Measurements from ENCODE around the gene BBS1. TPM values are rescaled to one million over a fixed set of nuclear protein-coding genes. Genes with fewer than 3 reads are reported as not detected.

Gene BBS1
- total and polyA plus RNA-seq, 2 donors (not counting 3 experiments of a cell fraction or from before 2014, with no cell fraction given), result 29.2 to 32.9 TPM

DNA sequence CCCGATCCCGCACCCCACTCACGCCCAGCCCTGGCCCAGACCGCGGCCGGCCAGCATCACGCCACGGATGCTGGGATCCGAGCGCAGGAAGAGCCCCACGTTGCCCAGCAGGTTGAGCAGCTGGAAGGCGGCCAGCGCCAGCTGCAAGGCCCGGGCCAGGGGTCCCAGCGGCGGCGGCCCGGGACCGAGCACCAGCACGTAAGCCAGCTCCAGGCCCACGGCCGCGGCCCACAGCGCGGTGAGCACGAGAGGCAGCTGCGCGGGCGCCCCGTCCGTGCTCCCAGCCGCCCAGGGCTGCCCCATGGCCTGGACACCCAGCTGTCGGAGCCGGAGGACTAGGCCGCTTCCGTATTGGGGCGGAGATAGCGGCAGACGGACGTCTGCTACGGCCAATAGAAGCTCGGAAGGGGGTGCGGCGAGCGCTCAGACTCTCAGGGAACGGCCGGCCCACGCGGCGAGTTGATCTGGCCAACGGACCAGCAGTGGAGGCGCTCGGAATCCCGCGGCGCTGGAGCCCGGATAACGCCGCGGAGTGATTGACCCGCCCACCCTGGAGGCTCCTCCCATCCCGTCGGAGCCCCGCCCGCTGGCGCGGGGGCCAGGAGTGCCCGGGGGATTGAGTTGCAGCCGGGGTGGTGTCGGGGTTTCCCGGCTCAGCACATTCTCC lies 35.4 kb downstream of the BBS1 start, which contains the start of gene ZDHHC24:
TSS of gene ZDHHC24 (minus strand) at position 348 of the 667 bp plus-strand sequence. CDS start at position 303, 45 bp downstream.
- Histone ChIP-seq H3K27me3 (ENCODE audit: control insufficient read depth in 2 of 2, insufficient read depth in 2 of 2, low read length in 2 of 2) (no peaks in the 10 kb centered on the region), H3K79me2 (ENCODE audit: control insufficient read depth, insufficient read depth, low read length) (peaks cover 5% of the 10 kb centered on the region), H3K4me2 (ENCODE audit: insufficient read depth, low read length) (peak within 1 kb of the TSS; percentile 91), H3K9me1 (replicated peaks; ENCODE audit: control insufficient read depth, extremely low read depth, insufficient read depth, low read length) (no peaks in the 10 kb centered on the region), H3K9ac (replicated peaks; ENCODE audit: extremely low read depth, insufficient read depth, low read length) (peak within 1 kb of the TSS; percentile 85), H3K27ac (ENCODE audit: insufficient read depth, low read depth, low read length) (peak within 1 kb of the TSS; percentile 62), H3K4me3 (replicated peaks in 1 of 3; ENCODE audit: insufficient read depth in 1 of 3, low read depth in 1 of 3, low read length in 3 of 3) (peak within 1 kb of the TSS; percentile 70 to 81 (median 78)), H2AFZ (ENCODE audit: low read depth, low read length) (peak within 1 kb of the TSS; percentile 93), H3K9me3 (replicated peaks; ENCODE audit: control insufficient read depth, insufficient read depth, low read length) (no peaks in the 10 kb centered on the region), H3K4me1 (ENCODE audit: control insufficient read depth, extremely low read depth, insufficient read depth, low read length) (peaks cover 33% of the 10 kb centered on the region), H3K36me3 (ENCODE audit: control insufficient read depth in 2 of 2, extremely low read depth in 1 of 2, insufficient read depth in 2 of 2, low read length in 2 of 2) (peaks cover 0 to 6% of the 10 kb centered on the region in 2 experiments), H4K20me1 (replicated peaks; ENCODE audit: control insufficient read depth, extremely low read depth, insufficient read depth, low read length) (no peaks in the 10 kb centered on the region)
- CTCF ChIA-PET, result interaction anchor here (0.7 to 2.2 kb wide), 6 partner anchors 9 to 132 kb away, joined by 3 to 25 read pairs (median 3); partner anchors contain the start of genes CTSF, MRPL11, RBM4 and RBM4B
- intact Hi-C loops (cut with micrococcal nuclease), result loop anchor here (1.0 to 2.0 kb wide), 2 partner anchors 65 to 70 kb away; partner anchors contain the start of genes DPP3 and RBM14
- FAIRE-seq (peak; percentile 100), DNase-seq (ENCODE audit: low read depth, low spot score) (peak; percentile 99)
- BruUV-seq (replicated peaks), result no TSS peak
- POLR2A ChIA-PET, result interaction anchor here (0.6 to 1.9 kb wide), 7 partner anchors 14 to 145 kb away, joined by 3 to 9 read pairs (median 4); partner anchors contain the start of genes RBM14, RBM4 and RBM4B
- TF ChIP-seq, protein P1, sequence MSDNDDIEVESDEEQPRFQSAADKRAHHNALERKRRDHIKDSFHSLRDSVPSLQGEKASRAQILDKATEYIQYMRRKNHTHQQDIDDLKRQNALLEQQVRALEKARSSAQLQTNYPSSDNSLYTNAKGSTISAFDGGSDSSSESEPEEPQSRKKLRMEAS (IDR thresholded peaks at IDR 0.05; ENCODE audit: insufficient read depth, insufficient read length), result peak; percentile 23
- TF ChIP-seq POLR2A (IDR thresholded peaks at IDR 0.05; ENCODE audit: low read depth, low read length), result peak; percentile 90
- TF ChIP-seq JUN (IDR thresholded peaks at IDR 0.05; ENCODE audit: borderline replicate concordance, insufficient read depth, insufficient read length, low read depth), result no peak
- TF ChIP-seq MYC (IDR thresholded peaks at IDR 0.05; ENCODE audit: low read depth, low read length), result no peak
- peak; percentile 96 for TF ChIP-seq POLR2AphosphoS5 (IDR thresholded peaks at IDR 0.05; ENCODE audit: insufficient read depth, low read depth, low read length)
- no peak for TF ChIP-seq FOS (IDR thresholded peaks at IDR 0.05; ENCODE audit: borderline replicate concordance, insufficient read depth, low read length)
- dilution Hi-C loops (cut with MboI; ENCODE audit: extremely low pct_ligation_motif_present, low sequenced_read_pairs), result no loop called here

Data from endothelial cell of umbilical vein (primary cell).